ENCODE data around the gene OR2T3. TPM values are rescaled to one million over a fixed set of nuclear protein-coding genes. Genes with fewer than 3 reads are reported as not detected.
"Not testable (repeated sequence)": the region's sequence is repeated elsewhere in the genome, so short reads cannot be mapped to it uniquely, and the experiment has no call there.

Gene OR2T3
- total and polyA plus RNA-seq, 2 of the 8 experiments (the other 6 are each of a cell fraction or from before 2014, with no cell fraction given) = not detected

GRCh38 chr1:248481686-248482579, 8.8 kb downstream of the OR2T3 start:
- H2AK5ac ChIP-seq (ENCODE audit: low read depth, low read length); FAIRE-seq; H3K4me3 ChIP-seq (ENCODE audit: extremely low read depth in 1 of 4, insufficient read depth in 2 of 4, low read depth in 3 of 4, low read length in 4 of 4); CTCF ChIA-PET (ENCODE audit: partially characterized antibody); H3K79me1 ChIP-seq (ENCODE audit: low read depth, low read length); POLR2A ChIA-PET (ENCODE audit: partially characterized antibody); H2BK12ac ChIP-seq (ENCODE audit: low read depth, low read length); H4K91ac ChIP-seq (replicated peaks; ENCODE audit: insufficient read length, low read length); H2BK5ac ChIP-seq (ENCODE audit: low read depth, low read length); H3K36me3 ChIP-seq (ENCODE audit: control insufficient read depth in 2 of 4, insufficient read depth in 4 of 4, low read length in 3 of 4); H3K23me2 ChIP-seq (ENCODE audit: low read depth, low read length); H4K8ac ChIP-seq (ENCODE audit: extremely low read depth, insufficient read depth, low read length); H3K4me2 ChIP-seq (ENCODE audit: insufficient read depth in 1 of 2, low read depth in 2 of 2, low read length in 2 of 2); H3K27ac ChIP-seq (ENCODE audit: low read depth, low read length); H3K14ac ChIP-seq (ENCODE audit: insufficient read length); DNase-seq (ENCODE audit: low read depth in 1 of 2, low spot score in 2 of 2); H2AFZ ChIP-seq (ENCODE audit: low read length); H2BK15ac ChIP-seq (ENCODE audit: low read length); H3K9ac ChIP-seq (replicated peaks in 1 of 4; ENCODE audit: extremely low read depth in 1 of 4, low read depth in 3 of 4, low read length in 3 of 4); H3K18ac ChIP-seq (ENCODE audit: extremely low read depth, low read length); H3K56ac ChIP-seq (replicated peaks; ENCODE audit: insufficient read length, low read depth, low read length); H3K23ac ChIP-seq (ENCODE audit: insufficient read length); H4K5ac ChIP-seq (ENCODE audit: insufficient read length, low read depth, low read length); H2BK20ac ChIP-seq (ENCODE audit: low read length); H2BK120ac ChIP-seq (replicated peaks; ENCODE audit: low read depth, low read length); H3K27me3 ChIP-seq (replicated peaks in 1 of 4; ENCODE audit: control insufficient read depth in 3 of 4, extremely low read depth in 1 of 4, insufficient read depth in 3 of 4, low read length in 3 of 4); H3K4me1 ChIP-seq (replicated peaks in 1 of 4; ENCODE audit: control insufficient read depth in 3 of 4, insufficient read depth in 4 of 4, low read length in 3 of 4); H3K9me3 ChIP-seq (ENCODE audit: insufficient read depth in 2 of 2, low read depth in 1 of 2, low read length in 1 of 2); H4K20me1 ChIP-seq (replicated peaks in 1 of 2; ENCODE audit: control insufficient read depth in 1 of 2, insufficient read depth in 2 of 2, low read length in 2 of 2); H3K4ac ChIP-seq (replicated peaks; ENCODE audit: insufficient read length, low read depth, low read length); H3K79me2 ChIP-seq (ENCODE audit: control insufficient read depth in 1 of 2, insufficient read depth in 2 of 2, low read length in 2 of 2): not testable (repeated sequence)
- WGBS, 2 experiments (ENCODE audit: extremely low coverage in 1 of 2, insufficient coverage in 1 of 2, insufficient read length in 1 of 2, insufficient replicate concordance in 2 of 2, low coverage in 1 of 2, low lambda C conversion rate in 2 of 2, missing lambda C conversion rate in 1 of 2) = 68% methylated on average over 12 of the region's 13 CpGs; no CpG with 5 or more reads in 1 of the 2 experiments

- H3K23ac ChIP-seq (ENCODE audit: insufficient read length); H3K9me3 ChIP-seq (ENCODE audit: insufficient read depth in 2 of 2, low read depth in 1 of 2, low read length in 1 of 2); H3K4me1 ChIP-seq (replicated peaks in 1 of 4; ENCODE audit: control insufficient read depth in 3 of 4, insufficient read depth in 4 of 4, low read length in 3 of 4); H2BK120ac ChIP-seq (replicated peaks; ENCODE audit: low read depth, low read length); H4K20me1 ChIP-seq (replicated peaks in 1 of 2; ENCODE audit: control insufficient read depth in 1 of 2, insufficient read depth in 2 of 2, low read length in 2 of 2); H3K4ac ChIP-seq (replicated peaks; ENCODE audit: insufficient read length, low read depth, low read length); POLR2A ChIA-PET (ENCODE audit: partially characterized antibody); H3K4me3 ChIP-seq (ENCODE audit: extremely low read depth in 1 of 4, insufficient read depth in 2 of 4, low read depth in 3 of 4, low read length in 4 of 4); H3K79me2 ChIP-seq (ENCODE audit: control insufficient read depth in 1 of 2, insufficient read depth in 2 of 2, low read length in 2 of 2); H4K8ac ChIP-seq (ENCODE audit: extremely low read depth, insufficient read depth, low read length); H3K18ac ChIP-seq (ENCODE audit: extremely low read depth, low read length); H2BK20ac ChIP-seq (ENCODE audit: low read length); CTCF ChIA-PET (ENCODE audit: partially characterized antibody); H3K14ac ChIP-seq (ENCODE audit: insufficient read length); H3K23me2 ChIP-seq (ENCODE audit: low read depth, low read length); DNase-seq (ENCODE audit: low read depth in 1 of 2, low spot score in 2 of 2); H4K5ac ChIP-seq (ENCODE audit: insufficient read length, low read depth, low read length); H3K79me1 ChIP-seq (ENCODE audit: low read depth, low read length); H3K27me3 ChIP-seq (replicated peaks in 1 of 4; ENCODE audit: control insufficient read depth in 3 of 4, extremely low read depth in 1 of 4, insufficient read depth in 3 of 4, low read length in 3 of 4); FAIRE-seq; H2AFZ ChIP-seq (ENCODE audit: low read length); H3K27ac ChIP-seq (ENCODE audit: low read depth, low read length); H2AK5ac ChIP-seq (ENCODE audit: low read depth, low read length); H2BK12ac ChIP-seq (ENCODE audit: low read depth, low read length); H4K91ac ChIP-seq (replicated peaks; ENCODE audit: insufficient read length, low read length); H3K4me2 ChIP-seq (ENCODE audit: insufficient read depth in 1 of 2, low read depth in 2 of 2, low read length in 2 of 2); H2BK5ac ChIP-seq (ENCODE audit: low read depth, low read length); H2BK15ac ChIP-seq (ENCODE audit: low read length); H3K56ac ChIP-seq (replicated peaks; ENCODE audit: insufficient read length, low read depth, low read length); H3K9ac ChIP-seq (replicated peaks in 1 of 4; ENCODE audit: extremely low read depth in 1 of 4, low read depth in 3 of 4, low read length in 3 of 4); H3K36me3 ChIP-seq (ENCODE audit: control insufficient read depth in 2 of 4, insufficient read depth in 4 of 4, low read length in 3 of 4): not testable (repeated sequence)
- WGBS, 2 experiments (ENCODE audit: extremely low coverage in 1 of 2, insufficient coverage in 1 of 2, insufficient read length in 1 of 2, insufficient replicate concordance in 2 of 2, low coverage in 1 of 2, low lambda C conversion rate in 2 of 2, missing lambda C conversion rate in 1 of 2) = 90% methylated on average over 4 of the region's 6 CpGs; no CpG with 5 or more reads in 1 of the 2 experiments
These were observed 15.1 kb downstream of the OR2T3 start, which contains the start of gene OR2T5 for GRCh38 chr1:248488289-248488688. TSS of gene OR2T5 (plus strand) at chr1:248488589. CDS start at chr1:248488589, 0 bp downstream.
